Smooth muscle cell (in vitro differentiated cells): ENCODE results near the gene LONRF2. TPM values are rescaled to one million over a fixed set of nuclear protein-coding genes. Genes with fewer than 3 reads are reported as not detected.
"Not testable (repeated sequence)": the region's sequence is repeated elsewhere in the genome, so short reads cannot be mapped to it uniquely, and the experiment has no call there.

Experiments used
- DNase-seq: peaks from one replicate; lab custom pipeline; 2025; ENCODE audit not compliant: unreplicated experiment; lab: John Stamatoyannopoulos, UW
- H2AFZ ChIP-seq: fragments of 200-600 bp; sonication (generic); 2 replicates; pipeline ENCODE4 v1.6.0; 2016; ENCODE audit warnings: antibody characterized with exemption, low read depth, mild to moderate bottlenecking
- H3F3A ChIP-seq: fragments of 200-600 bp; sonication (generic); 2 replicates; pipeline ENCODE4 v1.6.0; 2017; ENCODE audit warnings: antibody characterized with exemption, low read depth
- H3K27ac ChIP-seq: fragments of 200-600 bp; sonication (generic); 2 replicates; pipeline ENCODE4 v1.5.1; 2016; ENCODE audit warnings: low read depth, mild to moderate bottlenecking
- H3K27me3 ChIP-seq: fragments of 200-600 bp; sonication (generic); 2 replicates; pipeline ENCODE4 v1.6.1; 2016; ENCODE audit warnings: low read depth, mild to moderate bottlenecking
- H3K36me3 ChIP-seq: fragments of 200-600 bp; sonication (generic); 2 replicates; pipeline ENCODE4 v1.5.1; 2016; ENCODE audit warnings: low read depth
- H3K4me1 ChIP-seq: fragments of 200-600 bp; sonication (generic); 2 replicates; pipeline ENCODE4 v1.5.1; 2016; ENCODE audit warnings: low read depth
- H3K4me2 ChIP-seq: fragments of 200-600 bp; sonication (generic); 2 replicates; pipeline ENCODE4 v1.6.0; 2016; ENCODE audit warnings: mild to moderate bottlenecking
- H3K4me3 ChIP-seq: fragments of 200-600 bp; sonication (generic); 2 replicates; pipeline ENCODE4 v1.5.1; 2016; ENCODE audit warnings: mild to moderate bottlenecking
- H3K79me2 ChIP-seq: fragments of 200-600 bp; sonication (generic); 2 replicates; pipeline ENCODE4 v1.6.0; 2016; ENCODE audit warnings: low read depth, mild to moderate bottlenecking
- H3K9ac ChIP-seq: fragments of 200-600 bp; sonication (generic); 2 replicates; pipeline ENCODE4 v1.6.0; 2016; ENCODE audit warnings: low read depth
- H3K9me3 ChIP-seq: fragments of 200-600 bp; sonication (generic); replicated peaks from 2 replicates; pipeline ENCODE4 v1.5.1; 2016; ENCODE audit warnings: low read depth
- H4K20me1 ChIP-seq: fragments of 200-600 bp; sonication (generic); 2 replicates; pipeline ENCODE4 v1.6.0; 2016; ENCODE audit warnings: low read depth
- CTCF ChIP-seq: fragments of 200-600 bp; sonication (generic); IDR thresholded peaks from 2 replicates; pipeline ENCODE4 v1.5.1; 2017; ENCODE audit warnings: borderline replicate concordance, mild to moderate bottlenecking, antibody characterized with exemption; ENCODE audit not compliant: insufficient read depth, poor library complexity, severe bottlenecking
- WGBS: methylation state at CpG from one replicate; pipeline ENCODE4 v1.1.7; 2016; ENCODE audit warnings: low lambda C conversion rate; 5-methylcytosine and 5-hydroxymethylcytosine counted together
- polyA plus RNA-seq: library from polyadenylated mRNA; unstranded; fragments of >200 nt; fragmentation: Nextera tagmentation; extraction: Ambion mirVana; gene quantifications from 2 replicates; pipeline ENCODE4 v1.2.1, GENCODE V29; 2016
- total RNA-seq: library from RNA; depleted of rRNA; stranded (reverse); fragments of >200 nt; gene quantifications from 2 replicates; pipeline ENCODE4 v1.2.3, GENCODE V29; 2014

LONRF2 gene
- total and polyA plus RNA-seq, 2 experiments from 2014 or later = 0.06 to 1.4 TPM

- H3K27me3 ChIP-seq = no peaks in the 10 kb centered on the region
- H3K4me2 ChIP-seq = no peak overlapping the region
- no peaks in the 10 kb centered on the region for H3F3A ChIP-seq
- no peak overlapping the region for H3K9ac ChIP-seq
- no peaks in the 10 kb centered on the region for H3K79me2 ChIP-seq
- no peak overlapping the region for H2AFZ ChIP-seq
- H3K4me1 ChIP-seq = no peaks in the 10 kb centered on the region
- no peak overlapping the region for H3K4me3 ChIP-seq
- no peaks in the 10 kb centered on the region for H3K36me3 ChIP-seq
- H3K27ac ChIP-seq = no peak overlapping the region
- H3K9me3 ChIP-seq = no peaks in the 10 kb centered on the region
- no peak for DNase-seq
- TF ChIP-seq CTCF = no peak
- 93% methylated on average over 4 of the region's 4 CpGs for WGBS
- no peaks in the 10 kb centered on the region for H4K20me1 ChIP-seq
Measured at GRCh38 chr2:100344433-100344832, 22.1 kb upstream of the LONRF2 start.

DNA sequence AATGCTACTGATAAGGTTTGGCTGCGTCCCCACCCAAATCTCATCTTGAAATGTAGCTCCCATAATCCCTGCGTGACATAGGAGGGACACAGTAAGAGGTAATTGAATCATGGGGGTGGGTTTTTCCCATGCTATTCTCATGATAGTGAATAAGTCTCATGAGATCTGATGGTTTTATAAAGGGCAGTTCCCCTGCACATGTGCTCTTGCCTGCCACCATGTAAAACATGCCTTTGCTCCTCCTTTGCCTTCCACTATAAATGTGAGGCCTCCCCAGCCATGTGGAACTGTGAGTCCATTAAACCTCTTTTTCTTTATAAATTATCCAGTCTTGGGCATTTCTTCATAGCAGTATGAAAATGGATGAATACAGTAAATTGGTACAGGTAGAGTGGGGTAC is 20.2 kb upstream of the LONRF2 start:
- not testable (repeated sequence) for H3K27ac ChIP-seq, H4K20me1 ChIP-seq, H3K9ac ChIP-seq, H3K79me2 ChIP-seq, H2AFZ ChIP-seq, H3K27me3 ChIP-seq, H3K4me3 ChIP-seq, H3K4me2 ChIP-seq, H3K4me1 ChIP-seq, DNase-seq, H3K9me3 ChIP-seq, H3F3A ChIP-seq, H3K36me3 ChIP-seq
- 98% methylated on average over 2 of the region's 2 CpGs for WGBS

DNA sequence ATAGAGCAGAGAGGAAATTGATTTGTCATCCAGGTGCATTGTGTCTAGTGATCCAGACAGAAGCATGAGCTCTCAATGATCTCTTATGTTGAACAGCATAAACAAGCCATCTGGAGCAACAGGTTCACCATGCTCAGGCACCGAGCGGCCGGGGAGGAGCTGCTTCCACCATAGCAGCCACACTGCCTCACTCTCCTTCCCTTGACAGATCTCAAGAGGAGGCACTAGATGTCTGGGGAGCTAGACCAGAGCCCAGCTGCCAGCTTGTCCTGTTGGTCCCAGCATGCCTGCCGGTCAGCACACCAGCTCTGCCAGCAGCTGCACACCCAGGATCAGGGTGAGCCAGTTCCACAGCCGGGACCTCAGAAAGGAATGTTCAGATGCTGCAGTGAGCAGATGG is 17.5 kb upstream of the LONRF2 start:
- no peak overlapping the region for H3K27ac ChIP-seq
- no peak overlapping the region for H3K4me3 ChIP-seq
- WGBS = 96% methylated on average over 5 of the region's 5 CpGs
- no peak for TF ChIP-seq CTCF
- no peaks in the 10 kb centered on the region for H3K79me2 ChIP-seq
- H2AFZ ChIP-seq = no peak overlapping the region
- no peaks in the 10 kb centered on the region for H3K27me3 ChIP-seq
- no peaks in the 10 kb centered on the region for H4K20me1 ChIP-seq
- H3K36me3 ChIP-seq = no peaks in the 10 kb centered on the region
- H3K9ac ChIP-seq = no peak overlapping the region
- H3K4me2 ChIP-seq = no peak overlapping the region
- DNase-seq = no peak
- no peaks in the 10 kb centered on the region for H3K9me3 ChIP-seq
- H3F3A ChIP-seq = no peaks in the 10 kb centered on the region
- H3K4me1 ChIP-seq = no peaks in the 10 kb centered on the region

- Histone ChIP-seq H2AFZ (no peak overlapping the region), H3K9ac (no peak overlapping the region), H3K4me2 (no peak overlapping the region), H3K79me2 (no peaks in the 10 kb centered on the region), H3K4me1 (no peaks in the 10 kb centered on the region), H3F3A (no peaks in the 10 kb centered on the region), H3K4me3 (no peak overlapping the region), H3K9me3 (no peaks in the 10 kb centered on the region), H3K27me3 (no peaks in the 10 kb centered on the region), H3K27ac (no peak overlapping the region), H3K36me3 (no peaks in the 10 kb centered on the region), H4K20me1 (no peaks in the 10 kb centered on the region)
- no peak for DNase-seq
- TF ChIP-seq CTCF = no peak
- WGBS = 94% methylated on average over 2 of the region's 2 CpGs
Measured at GRCh38 chr2:100334929-100335328, 12.6 kb upstream of the LONRF2 start.
